Hematopoietic multipotent progenitor cell treated with erythropoietin and hydrocortisone succinate and interleukin-3 and kit ligand, for 4 days (in vitro differentiated cells): Measurements from ENCODE around the gene PPP6R2.

ENCODE experiments used
- DNase-seq: peaks from one replicate; pipeline ENCODE4 v3.0.0-alpha.2; 2015

The PPP6R2 gene

DNA sequence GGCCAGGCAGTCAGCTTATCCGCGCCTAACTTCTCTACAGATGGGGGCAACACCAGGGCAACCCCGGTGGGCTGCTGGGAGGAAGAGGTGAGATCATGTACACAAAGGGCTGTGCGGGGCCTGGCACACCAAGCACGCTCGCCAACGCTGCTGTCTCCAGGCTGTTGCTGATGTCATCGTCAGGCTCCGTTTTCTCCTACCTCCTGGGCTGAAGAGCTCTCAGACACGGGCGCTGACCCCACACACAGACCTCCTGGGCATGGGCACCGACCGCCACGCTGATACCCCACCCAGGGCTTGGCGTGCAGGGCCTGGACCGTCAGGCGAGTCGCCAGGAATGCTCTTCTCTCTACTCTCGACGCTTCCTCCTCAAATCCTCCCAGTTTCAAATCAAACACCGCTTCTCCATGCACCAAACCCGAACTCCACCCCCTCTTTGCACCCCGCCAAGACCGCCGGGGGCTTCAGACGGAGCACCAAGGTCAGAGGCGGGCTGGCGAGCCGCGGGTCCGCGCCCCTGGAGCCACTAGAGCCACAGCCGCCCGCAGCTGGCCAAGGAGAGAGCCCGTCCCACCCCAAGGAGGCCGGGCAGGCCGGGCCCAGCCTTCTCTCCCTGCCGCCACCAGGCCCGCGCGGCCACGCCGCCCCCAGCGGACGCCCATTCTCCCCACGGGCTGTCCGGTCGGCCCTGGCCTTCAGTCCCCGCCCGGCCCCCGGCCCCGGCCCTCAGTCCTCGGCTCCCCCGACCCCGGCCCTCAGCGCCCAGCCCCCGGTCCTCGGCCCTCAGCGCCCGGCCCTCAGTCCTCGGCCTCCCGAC is 130.9 kb downstream of the PPP6R2 start:
- DNase-seq, result peak; percentile 48

DNA sequence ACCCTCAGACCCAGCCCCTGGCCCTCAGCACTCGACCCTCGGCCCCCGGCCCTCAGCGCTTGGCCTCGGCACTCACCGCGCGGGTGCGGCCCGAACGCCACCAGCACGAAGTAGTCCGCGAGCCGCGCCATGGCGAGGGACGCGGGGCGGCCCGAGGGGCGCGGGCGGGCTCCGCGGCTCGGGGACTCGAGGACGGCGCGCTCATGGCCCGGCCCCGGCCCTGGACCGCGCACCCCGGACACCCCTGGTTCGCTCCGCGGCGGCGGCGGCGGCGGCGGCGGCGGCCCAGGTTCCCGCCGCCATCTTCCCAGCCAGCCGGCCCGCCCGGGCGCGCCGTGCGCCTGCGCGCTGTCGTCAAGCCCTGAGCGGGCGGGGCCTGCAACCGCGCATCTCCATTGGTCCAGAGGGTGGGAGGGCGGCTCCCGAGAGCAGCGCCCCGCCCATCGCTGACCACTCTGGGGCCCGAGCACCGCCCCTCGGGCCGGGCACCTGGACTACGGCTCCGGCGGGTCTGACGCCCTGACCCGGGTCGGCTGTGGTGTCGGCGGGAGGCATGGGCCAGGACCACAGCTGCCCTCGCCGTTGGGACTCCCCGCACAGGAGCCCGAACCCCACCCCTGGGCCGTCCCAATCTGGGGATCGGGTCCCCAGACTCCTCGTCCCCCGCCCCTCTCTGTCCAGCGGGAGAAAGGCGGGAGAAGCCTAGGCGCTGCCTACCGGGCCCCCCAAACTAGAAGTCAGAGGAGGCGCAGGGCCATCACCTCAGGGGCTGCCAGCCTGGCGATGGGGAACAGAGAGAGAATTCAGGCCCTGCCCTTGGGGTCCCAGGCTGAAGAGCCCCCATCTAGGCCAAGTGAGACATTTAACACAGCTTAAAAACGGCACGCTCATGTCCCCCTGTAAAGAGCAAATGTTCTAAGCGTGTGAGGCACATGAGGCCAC is 131.9 kb downstream of the PPP6R2 start, which contains the start of gene SBF1:
Gene SBF1, minus strand, starts transcription at position 326 of the 942 bp plus-strand sequence. Its CDS starts 195 bp downstream, at position 131.
- DNase-seq, result peak; percentile 95

DNA sequence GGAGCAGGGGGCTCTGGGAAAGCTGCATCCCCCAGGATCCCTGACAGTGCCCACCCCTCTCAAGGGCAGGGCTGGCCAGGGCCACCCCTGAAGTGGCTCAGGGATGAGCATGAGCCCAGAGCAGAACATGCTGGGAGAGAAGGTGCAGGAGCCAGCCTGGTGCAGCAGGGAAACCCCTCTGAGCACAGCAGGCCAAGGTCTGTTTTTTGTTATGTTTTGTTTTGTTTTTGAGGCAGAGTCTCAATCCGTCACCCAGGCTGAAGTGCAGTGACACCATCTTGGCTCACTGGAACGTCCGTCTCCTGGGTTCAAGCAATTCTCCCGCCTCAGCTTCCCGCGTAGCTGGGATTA is 132.5 kb downstream of the PPP6R2 start:
- DNase-seq, result no peak

DNA sequence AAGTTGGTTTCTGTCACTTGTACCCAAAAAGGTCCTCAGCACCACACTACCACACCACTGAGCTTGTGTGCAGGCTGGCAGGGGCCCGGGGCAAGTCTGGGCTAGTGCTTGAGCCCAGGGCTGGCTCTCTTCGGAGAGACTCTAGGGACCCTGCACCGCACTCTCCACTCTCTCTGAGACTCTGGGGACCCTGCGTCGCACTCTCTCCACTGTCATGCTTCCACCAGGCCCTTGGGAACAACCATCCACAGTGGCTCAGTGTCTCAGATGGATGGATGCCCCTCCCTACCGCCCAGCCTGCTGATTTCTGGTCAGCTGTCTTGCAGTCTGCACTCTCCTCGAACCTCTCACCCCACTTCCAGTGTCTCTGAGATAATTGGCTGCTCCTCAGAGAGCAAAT is 133.7 kb downstream of the PPP6R2 start:
- no peak for DNase-seq

DNA sequence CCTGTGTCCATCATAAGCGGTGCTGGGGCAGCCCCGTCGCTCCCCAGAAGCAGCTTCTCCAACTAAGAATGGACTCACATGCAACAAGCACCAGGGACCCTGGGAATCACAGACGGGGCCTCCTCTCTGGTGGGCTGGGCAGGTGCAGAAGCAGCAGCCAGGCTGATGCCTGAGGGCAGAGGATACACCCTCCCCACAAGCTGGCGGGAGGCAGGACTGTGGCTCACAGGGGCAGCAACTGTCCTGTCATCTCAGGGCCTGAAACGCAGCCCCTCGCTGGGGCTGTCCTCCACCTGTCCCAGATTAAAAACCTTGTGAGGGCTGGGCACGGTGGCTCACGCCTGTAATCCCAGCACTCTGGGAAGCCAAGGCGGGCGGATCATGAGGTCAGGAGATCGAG is 134.8 kb downstream of the PPP6R2 start:
- no peak for DNase-seq

DNA sequence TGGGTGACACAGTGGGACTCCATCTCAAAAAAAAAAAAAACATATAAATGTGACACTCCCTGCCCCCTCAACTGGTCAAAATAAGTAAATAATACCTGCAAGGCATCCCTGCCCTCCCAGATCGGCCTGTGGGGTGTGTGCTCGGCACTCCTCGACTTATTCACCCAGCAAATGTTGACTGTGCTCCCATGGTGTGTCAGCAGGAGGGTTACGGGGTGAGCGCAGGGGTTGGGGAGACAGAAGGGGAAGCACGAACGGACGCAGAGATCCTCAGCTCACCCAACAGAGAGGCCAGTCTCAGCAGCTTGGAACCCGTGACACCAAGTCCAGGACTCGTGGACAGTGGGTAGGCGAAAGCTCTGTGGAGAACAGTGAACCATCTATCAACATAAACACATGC is 136.6 kb downstream of the PPP6R2 start:
- no peak for DNase-seq

DNA sequence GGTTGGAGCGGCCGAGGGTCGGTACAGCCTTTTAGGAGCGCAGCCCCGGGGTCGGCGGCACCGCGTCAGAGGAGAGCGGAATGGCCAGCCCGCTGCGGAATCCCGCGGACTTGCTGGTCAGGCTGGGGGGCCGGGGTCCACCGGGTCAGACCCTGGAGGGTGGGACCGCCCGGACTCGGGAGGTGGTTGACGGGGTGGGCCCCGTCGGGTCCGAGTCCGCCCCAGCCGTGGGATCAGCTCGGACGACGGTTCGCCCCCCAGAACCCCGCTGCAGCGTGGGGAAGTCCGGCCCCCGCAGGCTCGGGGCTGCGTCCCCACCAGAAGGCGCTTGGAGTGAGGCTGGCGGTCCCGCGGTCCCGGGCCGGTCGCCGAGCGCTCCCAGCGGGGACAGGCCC is 137.9 kb downstream of the PPP6R2 start:
- no peak for DNase-seq

DNA sequence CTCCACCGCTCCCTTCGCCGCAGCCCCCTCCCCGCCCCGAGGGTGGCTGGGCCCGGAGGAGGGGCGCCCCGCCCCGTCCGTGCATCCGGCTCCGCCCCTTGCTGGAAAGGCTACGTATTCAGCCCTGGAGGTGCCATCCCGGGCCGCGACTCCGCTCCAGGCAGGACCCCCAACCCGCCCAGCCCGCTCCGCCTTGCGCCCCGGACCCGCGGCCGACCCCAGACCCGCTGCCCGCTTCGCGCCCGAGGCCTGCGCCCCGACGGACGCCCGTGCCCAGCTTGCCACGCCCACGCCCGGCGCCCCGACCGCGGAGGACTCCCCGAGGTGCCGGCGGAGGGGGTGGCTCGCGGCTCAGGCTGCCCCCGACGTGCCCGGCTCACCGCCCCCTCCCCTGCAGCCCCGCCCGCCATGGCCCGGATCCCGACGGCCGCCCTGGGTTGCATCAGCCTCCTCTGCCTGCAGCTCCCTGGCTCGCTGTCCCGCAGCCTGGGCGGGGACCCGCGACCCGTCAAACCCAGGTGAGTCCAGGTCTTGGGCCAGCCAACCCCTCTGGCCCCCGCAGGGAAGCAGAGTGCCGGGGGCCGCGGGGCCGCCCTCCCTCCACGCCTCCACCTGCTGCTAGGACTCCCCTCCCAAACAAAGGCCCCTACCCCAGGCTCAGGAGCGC is 138.4 kb downstream of the PPP6R2 start, which contains the start of gene ADM2:
Gene ADM2, plus strand, starts transcription at position 104 of the 667 bp plus-strand sequence. Its CDS starts 305 bp downstream, at position 409.
- peak; percentile 35 for DNase-seq

DNA sequence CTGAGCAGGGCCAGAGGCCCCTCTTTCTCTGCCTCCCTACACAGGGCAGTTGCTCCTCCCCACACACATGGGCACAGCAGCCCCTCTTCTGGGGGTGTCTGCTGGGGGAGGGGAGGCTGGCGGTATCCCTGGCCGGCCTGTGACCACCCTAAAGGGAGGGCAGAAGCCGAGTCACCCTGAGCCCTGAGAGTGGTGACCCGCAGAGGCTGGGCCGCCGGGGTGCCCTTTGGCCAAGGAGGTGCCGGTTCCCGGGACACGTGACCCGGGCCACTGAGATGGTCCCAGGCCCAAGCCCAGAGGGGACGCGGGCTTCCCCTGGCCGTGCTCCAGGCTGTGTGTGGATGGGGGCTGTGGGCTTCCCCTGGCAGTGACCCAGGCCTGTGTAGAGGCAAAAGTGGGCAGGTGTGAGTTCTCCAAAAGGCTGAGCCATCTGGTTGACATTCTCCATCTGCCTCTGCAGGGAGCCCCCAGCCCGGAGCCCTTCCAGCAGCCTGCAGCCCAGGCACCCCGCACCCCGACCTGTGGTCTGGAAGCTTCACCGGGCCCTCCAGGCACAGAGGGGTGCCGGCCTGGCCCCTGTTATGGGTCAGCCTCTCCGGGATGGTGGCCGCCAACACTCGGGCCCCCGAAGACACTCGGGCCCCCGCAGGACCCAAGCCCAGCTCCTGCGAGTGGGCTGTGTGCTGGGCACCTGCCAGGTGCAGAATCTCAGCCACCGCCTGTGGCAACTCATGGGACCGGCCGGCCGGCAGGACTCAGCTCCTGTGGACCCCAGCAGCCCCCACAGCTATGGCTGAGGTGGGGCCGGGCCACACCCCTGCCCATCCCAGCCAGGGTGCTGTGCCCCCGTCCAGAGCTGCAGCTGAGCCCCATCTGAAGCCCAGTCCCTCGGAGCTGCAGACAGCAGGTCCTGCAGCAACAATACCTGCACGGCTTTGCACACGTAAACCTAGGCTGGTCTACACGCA is 139.3 kb downstream of the PPP6R2 start:
- no peak for DNase-seq

DNA sequence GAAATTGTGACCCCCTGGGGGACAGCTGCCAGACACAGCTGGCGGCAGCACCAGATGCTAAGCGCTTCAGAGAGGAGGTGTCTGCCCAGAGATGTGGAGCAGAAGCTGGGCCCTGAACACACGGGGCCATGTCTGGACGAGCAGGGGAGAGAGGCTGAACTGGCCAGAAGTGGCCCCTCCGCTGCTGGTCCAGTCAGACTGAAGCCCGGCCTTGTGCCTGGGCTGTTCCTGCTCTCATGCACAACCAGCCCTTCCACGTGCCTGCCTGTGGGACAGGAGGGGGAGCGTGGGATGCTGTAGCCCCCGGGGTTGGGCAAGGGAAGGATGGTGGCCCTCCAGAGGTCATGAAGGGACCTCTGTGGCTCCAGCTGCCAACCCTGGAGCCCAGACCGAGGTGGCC is 140.0 kb downstream of the PPP6R2 start:
- no peak for DNase-seq

DNA sequence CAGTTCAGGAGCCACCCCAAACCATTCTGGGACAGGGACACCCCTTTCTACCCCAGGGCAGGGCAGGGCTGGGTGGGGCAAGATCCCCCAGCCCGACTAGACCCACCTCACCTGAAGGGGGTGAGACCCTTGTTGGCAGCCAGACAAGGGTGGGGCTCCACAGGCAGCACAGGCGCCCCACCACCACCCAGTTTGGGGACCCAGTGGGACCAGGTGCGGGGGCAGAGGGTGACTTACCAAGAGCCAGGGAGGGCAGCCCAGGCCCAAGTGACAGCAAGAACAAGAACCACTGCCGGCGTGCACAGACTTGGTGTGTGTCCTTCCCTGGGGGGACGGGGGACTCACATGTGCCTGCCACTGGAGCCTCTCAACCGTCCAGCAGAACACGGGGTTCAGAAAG is 140.4 kb downstream of the PPP6R2 start:
- DNase-seq, result no peak

DNA sequence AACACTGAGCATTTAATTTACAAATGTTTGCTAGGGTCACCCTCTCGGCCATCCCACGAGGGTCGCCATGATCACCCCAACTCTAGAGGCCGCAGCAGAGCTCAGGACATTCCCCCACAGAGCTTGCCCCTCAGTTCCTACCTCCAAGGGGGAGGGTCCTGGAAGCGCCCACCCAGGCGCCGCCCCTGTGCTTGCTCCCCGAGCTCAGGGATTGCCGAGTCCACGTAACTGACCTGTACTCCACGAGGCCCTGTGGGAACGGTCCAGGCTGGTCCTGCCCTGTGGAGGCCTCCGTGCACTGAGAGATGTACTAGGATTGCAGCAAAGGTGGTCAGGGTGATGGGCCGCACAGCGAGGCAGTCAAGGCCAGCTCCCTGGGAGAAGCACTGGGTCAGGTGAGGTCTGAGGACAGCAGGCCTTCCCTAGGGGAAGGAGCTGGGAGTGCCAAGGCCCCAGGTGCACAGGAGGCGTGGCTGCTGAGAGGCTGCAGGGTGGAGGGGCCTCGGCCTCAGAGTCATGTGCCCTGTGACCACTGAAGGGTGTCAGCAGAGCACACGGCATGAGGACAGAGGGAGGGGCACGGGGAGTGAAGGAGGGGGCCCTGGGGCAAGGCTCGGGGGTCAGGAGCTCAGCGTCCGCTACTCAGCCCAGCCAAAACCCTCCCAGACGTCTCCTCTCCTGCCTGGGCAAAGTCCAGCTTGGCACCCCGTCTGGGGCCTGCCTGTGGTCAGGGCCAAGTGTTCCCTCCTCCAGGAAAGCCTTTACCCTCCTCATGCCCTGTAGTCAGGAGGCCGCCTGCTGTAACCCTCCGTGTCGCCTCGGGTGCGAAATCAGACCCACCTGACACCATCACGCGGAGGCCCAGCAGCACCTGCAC is 141.1 kb downstream of the PPP6R2 start:
- no peak for DNase-seq

DNA sequence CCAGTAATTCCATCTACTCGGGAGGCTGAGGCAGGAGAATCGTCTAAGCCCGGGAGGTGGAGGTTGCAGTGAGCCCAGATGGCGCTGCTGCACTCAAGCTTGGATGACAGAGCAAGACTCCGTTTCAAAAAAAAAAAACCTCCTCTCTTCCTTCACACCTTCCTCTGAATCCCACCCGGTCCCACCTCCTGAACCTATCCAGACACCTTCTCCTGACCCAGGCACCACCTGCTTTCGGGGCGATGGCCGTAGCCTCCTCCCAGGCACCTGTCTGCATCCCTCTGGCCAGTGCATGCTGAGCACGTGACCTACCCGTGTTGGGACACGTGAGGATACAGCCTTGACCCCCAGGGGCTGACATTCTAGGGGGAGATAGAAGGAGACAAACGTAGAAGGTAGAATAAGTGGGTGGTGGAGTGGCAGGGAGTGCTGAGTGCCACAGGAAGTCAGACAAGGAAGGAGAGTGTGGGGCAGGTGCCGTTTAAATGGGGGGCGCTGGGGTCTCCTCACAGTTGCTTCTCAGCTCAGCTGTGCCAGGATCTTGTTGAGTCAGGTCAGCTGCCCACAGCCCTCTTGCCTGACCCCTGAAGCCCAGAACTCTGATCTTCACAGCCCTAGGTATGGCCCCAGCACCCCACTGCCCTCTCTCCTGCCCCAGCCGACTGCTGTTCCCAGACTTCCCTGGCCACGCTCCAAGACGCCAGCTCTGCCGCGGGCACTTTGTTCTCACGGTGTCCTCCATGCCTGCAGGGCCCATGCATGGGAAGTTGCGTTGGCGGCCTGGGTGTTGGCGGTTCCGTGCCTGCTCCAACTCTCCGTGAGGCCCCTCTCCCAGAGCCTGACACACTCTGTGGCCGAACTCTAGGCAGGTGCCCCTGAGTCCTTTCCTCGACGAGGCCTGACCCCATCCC is 142.3 kb downstream of the PPP6R2 start:
- no peak for DNase-seq

DNA sequence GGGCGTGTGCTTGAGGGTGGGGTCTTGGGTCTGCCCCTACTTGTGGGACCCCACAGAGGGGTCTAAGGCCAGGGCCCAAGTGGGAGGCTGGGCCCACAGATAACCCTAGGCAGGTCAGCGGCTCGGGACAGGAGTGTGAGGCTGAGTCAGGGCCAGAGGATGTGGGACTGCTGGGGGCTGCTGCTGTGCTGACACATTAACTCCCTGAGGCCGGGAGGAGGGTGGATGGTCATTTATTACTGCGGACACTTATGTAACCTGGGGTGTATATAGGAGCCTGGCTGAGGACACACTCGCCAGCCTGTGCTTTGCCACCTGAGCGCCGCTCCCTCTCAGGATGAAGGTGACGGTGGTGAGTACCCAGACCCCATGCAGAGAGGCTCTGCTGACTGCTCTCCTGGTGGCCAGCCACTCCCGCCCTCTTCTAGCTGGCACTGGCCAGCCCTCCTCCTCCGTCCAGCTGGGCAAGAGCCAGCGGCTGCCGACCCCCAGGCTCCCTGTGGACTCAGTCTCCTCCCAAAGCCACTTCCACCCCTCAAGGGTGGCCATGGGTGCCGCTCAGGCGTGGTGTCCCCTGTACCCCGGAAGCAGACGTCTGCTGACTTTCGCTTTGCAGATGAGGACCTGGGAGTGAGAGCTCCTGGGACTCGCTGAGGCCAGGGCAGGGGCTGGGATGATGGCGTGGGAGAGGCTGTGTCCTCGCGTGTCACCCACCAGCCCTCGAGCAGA is 143.6 kb downstream of the PPP6R2 start, which contains the start of gene MIOX:
Gene MIOX, plus strand, starts transcription at position 299 of the 729 bp plus-strand sequence. Its CDS starts 39 bp downstream, at position 338.
- DNase-seq, result no peak

DNA sequence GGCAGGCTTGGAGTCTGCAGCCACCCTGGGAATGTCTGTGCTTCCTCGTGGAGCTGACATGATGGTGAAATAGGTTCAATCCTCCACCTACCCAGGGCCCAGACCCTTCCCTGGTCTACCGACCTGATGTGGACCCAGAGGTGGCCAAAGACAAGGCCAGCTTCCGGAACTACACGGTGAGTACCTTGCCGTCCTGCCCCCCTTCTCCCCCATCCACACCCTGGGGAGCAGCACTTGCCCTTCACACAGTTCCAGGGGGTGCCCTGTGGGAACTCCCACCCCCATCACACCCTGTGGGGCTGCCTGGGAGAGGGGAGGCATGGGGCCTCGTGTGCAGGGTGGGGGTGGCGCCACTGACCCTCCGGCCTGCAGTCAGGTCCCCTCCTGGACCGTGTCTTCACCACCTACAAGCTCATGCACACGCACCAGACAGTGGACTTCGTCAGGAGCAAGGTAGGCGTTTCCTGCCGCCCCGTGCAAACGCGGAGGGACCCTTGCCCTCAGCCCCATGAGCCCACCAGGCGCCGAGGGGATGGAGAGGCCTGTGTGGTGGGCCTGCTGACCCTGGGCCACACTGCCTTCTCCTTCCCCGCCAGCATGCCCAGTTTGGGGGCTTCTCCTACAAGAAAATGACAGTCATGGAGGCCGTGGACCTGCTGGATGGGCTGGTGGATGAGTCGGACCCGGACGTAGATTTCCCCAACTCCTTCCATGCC is 144.3 kb downstream of the PPP6R2 start:
- no peak for DNase-seq

DNA sequence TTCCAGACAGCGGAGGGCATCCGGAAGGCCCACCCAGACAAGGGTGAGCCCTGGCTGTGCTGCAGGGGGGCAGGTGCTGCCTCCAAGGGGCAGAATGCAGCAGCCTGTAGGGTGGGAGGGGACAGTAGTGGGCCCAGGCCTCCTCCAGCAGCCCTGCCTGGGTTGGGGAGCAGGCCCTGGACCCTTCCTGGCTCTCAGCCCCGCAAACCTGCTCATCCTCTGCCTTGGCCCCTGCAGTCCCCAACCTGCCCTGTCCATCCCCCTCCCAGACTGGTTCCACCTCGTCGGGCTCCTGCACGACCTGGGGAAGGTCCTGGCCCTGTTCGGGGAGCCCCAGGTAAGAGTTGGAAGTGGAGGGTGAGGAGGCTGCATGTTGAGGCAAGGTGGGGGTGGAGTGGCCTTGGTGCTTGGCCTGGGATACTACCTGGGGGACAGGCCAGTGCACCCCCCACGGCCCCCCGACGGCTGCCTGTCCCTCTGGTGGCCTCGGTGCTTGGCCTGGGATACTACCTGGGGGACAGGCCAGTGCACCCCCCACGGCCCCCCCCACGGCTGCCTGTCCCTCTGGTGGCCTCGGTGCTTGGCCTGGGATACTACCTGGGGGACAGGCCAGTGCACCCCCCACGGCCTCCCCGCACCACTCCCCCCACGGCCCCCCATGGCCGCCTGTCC is 145.0 kb downstream of the PPP6R2 start:
- no peak for DNase-seq

DNA sequence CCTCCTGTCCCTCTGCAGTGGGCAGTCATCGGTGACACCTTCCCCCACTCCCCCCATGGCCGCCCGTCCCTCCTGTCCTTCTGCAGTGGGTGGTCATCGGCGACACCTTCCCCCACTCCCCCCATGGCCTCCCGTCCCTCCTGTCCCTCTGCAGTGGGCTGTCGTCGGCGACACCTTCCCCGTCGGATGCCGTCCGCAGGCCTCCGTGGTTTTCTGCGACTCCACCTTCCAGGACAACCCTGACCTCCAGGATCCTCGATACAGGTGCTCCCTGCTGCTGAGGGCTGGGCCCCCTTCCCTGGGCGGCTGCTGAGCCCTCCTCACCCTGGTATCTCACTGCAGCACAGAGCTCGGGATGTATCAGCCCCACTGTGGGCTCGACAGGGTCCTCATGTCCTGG is 145.8 kb downstream of the PPP6R2 start:
- no peak for DNase-seq
